Neural crest cell (in vitro differentiated cells): Measurements from ENCODE around the gene FBXW12. TPM values are rescaled to one million over a fixed set of nuclear protein-coding genes. Genes with fewer than 3 reads are reported as not detected.

Experiments
- DNase-seq: peaks from one replicate; pipeline ENCODE4 v3.0.0; 2021; ENCODE audit warnings: low read depth, mixed read lengths, low spot score
- H3K27ac Mint-ChIP-seq: one replicate; pipeline ENCODE4 v1.8.0; 2021; ENCODE audit warnings: mild to moderate bottlenecking, mixed read lengths; ENCODE audit not compliant: unreplicated experiment
- H3K27me3 Mint-ChIP-seq: 2 replicates; pipeline ENCODE4 v1.8.0; 2021; ENCODE audit warnings: low read depth, mild to moderate bottlenecking, mixed read lengths
- H3K36me3 Mint-ChIP-seq: 2 replicates; pipeline ENCODE4 v1.8.0; 2021; ENCODE audit warnings: low read depth, mild to moderate bottlenecking, mixed read lengths
- H3K4me1 Mint-ChIP-seq: 2 replicates; pipeline ENCODE4 v1.8.0; 2021; ENCODE audit warnings: mixed read lengths
- H3K4me3 Mint-ChIP-seq: one replicate; pipeline ENCODE4 v1.8.0; 2021; ENCODE audit warnings: mild to moderate bottlenecking, mixed read lengths
- H3K9me3 Mint-ChIP-seq: 2 replicates; pipeline ENCODE4 v1.8.0; 2021; ENCODE audit warnings: mixed read lengths
- total RNA-seq: library from RNA; stranded (reverse); gene quantifications from 2 replicates; pipeline ENCODE4 v1.2.1, GENCODE V29; 2021
- TF ChIP-seq, protein P1 (sequence below): fragments of 200-600 bp; sonication (generic); conservative IDR thresholded peaks from 2 replicates; pipeline ENCODE4 v1.5.0; 2021; ENCODE audit warnings: antibody characterized with exemption, mild to moderate bottlenecking

FBXW12 gene
- total RNA-seq, 1 donor from 2014 or later = 0.44 TPM

DNA sequence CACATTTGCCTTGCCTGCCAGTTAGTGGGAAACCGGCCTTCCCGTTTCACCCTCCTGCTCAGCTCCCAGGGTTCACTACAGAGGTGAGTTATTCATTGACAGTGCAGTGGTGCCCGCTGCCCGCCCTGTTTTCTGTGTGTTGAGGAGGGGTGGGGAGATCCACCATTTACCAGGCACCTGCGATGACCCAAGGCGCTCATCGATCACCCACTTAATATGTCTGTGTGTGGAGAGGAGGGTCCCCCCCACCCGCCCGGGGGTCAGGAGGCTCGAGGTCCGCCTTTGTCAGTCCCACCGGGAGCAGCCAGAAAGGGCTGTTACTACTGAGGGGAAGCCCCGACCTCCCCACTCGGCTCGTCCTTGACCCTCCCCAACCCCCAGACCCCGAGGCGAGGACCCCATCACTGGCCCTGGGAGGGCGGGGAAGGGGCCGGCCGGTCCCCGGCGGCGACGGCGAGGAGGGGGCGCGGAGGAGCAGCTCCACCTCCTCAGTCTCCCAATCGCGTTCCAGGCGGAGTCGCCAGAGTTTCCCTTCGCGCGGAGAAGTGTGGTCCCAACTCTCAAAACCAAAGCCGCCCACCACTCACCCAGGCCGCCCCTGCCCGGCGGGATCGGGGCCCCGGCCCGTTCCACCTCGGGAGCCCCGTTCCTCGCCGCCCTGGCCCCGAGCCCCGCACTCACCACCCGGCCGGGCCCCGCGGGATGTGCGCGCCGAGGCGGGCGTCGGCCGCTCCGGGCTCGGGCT is 56.7 kb downstream of the FBXW12 start:
- peak overlapping the region; percentile 97 for H3K27ac Mint-ChIP-seq
- peaks cover 54% of the 10 kb centered on the region for H3K4me1 Mint-ChIP-seq
- H3K36me3 Mint-ChIP-seq = peaks cover 6% of the 10 kb centered on the region
- peak; percentile 53 for DNase-seq
- H3K9me3 Mint-ChIP-seq = no peaks in the 10 kb centered on the region
- TF ChIP-seq, protein P1, sequence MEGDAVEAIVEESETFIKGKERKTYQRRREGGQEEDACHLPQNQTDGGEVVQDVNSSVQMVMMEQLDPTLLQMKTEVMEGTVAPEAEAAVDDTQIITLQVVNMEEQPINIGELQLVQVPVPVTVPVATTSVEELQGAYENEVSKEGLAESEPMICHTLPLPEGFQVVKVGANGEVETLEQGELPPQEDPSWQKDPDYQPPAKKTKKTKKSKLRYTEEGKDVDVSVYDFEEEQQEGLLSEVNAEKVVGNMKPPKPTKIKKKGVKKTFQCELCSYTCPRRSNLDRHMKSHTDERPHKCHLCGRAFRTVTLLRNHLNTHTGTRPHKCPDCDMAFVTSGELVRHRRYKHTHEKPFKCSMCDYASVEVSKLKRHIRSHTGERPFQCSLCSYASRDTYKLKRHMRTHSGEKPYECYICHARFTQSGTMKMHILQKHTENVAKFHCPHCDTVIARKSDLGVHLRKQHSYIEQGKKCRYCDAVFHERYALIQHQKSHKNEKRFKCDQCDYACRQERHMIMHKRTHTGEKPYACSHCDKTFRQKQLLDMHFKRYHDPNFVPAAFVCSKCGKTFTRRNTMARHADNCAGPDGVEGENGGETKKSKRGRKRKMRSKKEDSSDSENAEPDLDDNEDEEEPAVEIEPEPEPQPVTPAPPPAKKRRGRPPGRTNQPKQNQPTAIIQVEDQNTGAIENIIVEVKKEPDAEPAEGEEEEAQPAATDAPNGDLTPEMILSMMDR = no peak
- no peaks in the 10 kb centered on the region for H3K27me3 Mint-ChIP-seq
- peak overlapping the region; percentile 83 for H3K4me3 Mint-ChIP-seq

DNA sequence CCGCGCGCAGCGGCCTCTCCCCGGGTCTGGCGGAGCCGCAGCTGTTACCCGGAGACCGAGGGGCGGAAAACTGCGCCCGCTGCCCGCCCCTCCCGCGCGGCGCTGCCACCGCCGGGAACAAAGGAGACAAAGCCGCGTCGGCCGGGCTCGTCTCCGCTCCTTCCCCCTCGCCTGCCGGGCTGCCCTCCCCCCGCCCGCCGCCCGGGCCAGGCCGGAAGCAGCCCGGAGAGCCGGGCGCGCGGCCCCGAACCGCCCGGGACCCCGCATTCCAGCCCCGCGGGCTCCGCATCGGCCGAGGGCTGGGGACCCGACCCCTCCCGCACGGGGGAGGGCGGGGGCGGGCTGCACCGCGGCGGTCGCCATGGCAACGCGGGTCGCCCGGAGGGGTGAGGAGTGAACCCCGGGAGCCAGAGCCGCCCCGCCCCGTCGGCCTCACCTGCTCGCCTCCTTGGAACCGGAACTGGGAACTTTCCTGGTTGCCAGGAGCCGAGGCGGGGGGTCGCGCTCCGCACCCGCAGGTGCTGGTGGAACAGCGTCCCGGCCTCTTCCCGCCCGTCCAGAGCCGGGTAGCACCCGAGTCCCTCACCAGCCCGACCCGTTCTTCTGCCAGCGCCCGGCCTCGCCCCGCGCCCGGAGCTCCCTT is 57.4 kb downstream of the FBXW12 start:
- H3K27ac Mint-ChIP-seq = peak overlapping the region; percentile 96
- H3K9me3 Mint-ChIP-seq = no peaks in the 10 kb centered on the region
- peaks cover 59% of the 10 kb centered on the region for H3K4me1 Mint-ChIP-seq

DNA sequence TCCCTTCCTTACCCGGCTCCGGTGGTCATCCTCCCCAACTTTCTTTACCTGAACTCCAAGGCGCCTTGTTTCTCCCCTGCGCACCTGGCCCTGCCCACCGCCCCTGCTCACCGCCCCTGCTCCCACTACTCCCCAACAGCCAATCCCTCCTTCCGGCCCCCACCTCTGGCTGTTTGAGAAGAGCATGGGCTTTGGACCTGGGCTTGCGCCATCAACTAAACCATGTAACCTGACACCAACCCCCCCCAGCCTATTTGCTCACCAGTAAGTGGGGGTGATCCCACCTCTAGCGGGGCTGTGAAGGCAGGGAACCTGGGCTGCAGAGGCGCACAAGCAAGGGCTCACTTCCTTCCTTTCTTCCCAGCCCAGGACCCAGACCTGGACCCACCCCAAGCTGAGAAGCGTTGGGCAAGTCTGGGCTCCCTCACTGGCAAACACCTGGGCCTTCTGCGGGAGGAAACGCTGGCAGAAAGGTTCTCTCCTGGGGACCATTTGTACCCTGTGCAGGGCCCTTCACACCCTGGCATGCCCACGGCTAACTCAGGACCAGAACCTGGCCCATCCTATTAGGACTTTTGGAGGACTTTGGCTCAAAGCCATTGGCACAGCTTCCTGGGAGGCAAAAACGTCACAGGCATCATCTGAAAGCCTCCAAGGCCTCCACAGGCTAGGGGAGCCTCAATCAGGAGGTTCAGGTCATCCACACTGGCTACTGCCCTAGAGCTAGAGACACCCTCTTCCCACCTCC is 58.1 kb downstream of the FBXW12 start, which contains the start of gene PLXNB1:
TSS of gene PLXNB1 (minus strand) at position 127 of the 748 bp plus-strand sequence. CDS start 5,475 bp downstream, outside the sequence.
- Mint-ChIP-seq H3K9me3 (no peaks in the 10 kb centered on the region), H3K27me3 (no peaks in the 10 kb centered on the region), H3K36me3 (peaks cover 4% of the 10 kb centered on the region), H3K4me3 (peak within 1 kb of the TSS; percentile 87), H3K4me1 (peaks cover 52% of the 10 kb centered on the region), H3K27ac (peak within 1 kb of the TSS; percentile 96)
- TF ChIP-seq, protein P1 = no peak
- no peak for DNase-seq

More for the DNA sequence above, 57.4 kb downstream of the FBXW12 start:
- peaks cover 6% of the 10 kb centered on the region for H3K36me3 Mint-ChIP-seq
- TF ChIP-seq, protein P1 = no peak
- H3K27me3 Mint-ChIP-seq = no peaks in the 10 kb centered on the region
- DNase-seq = peak; percentile 59
- peak overlapping the region; percentile 87 for H3K4me3 Mint-ChIP-seq

DNA sequence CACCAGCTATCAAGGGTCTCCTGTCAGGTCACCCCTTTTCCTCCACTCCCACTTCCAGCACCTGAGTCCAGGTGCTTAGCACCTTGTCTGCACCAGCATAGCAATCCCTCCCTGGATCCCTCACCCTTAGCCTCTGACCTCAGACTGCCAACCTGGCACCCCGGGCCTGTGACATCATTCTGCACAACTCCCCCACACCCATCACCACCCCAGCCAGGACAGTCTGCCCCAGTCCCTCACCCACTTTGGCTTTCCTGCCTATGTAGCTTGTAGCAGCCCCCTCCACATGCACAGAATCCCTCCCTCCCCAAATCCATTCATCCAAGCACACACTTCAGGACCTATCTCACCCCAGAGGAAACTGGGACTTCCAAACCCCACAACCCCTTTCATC is 58.7 kb downstream of the FBXW12 start:
- Mint-ChIP-seq H3K9me3 (no peaks in the 10 kb centered on the region), H3K27ac (no peak overlapping the region), H3K27me3 (no peaks in the 10 kb centered on the region), H3K4me1 (peaks cover 49% of the 10 kb centered on the region), H3K4me3 (peak overlapping the region; percentile 87), H3K36me3 (peaks cover 4% of the 10 kb centered on the region)
- DNase-seq = no peak
- TF ChIP-seq, protein P1 = no peak

DNA sequence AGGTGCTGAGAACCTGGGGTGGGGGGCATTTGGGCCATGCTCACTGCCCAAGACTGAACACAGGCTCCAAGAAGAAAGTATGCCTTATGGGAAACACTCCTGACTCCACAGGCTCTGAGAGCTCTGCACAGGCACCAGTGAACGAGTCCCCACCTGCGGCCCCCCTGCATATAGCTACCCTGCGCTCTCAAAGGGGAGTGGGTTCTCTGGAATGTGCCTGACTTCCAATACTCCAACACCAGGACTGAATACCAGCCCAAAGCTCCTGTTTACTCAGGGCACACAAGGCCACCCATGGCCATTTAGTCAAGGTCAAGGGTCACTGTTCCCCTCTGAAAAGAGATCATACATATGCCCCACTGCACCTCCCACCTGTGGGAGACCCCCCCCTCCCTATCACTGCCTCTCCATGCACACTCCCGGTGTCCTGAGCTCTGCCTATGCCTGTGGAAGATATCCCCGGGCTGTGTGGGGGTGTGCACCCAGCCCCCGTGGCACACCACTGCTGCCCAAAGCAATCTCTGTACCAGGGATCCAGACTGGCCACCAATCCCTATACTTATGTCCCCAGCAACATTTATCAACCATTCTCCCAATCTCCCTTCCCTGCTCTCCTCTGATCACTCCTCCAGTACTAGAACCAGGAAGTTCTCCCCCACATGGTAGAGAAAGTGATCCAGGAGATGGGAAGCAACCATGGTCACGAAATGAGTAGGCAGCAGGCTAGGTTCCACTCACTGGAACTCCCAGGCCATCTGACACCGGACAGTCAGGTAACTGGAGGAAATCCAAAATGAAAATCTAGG is 59.4 kb downstream of the FBXW12 start:
- Mint-ChIP-seq H3K27ac (peak overlapping the region; percentile 16), H3K27me3 (no peaks in the 10 kb centered on the region), H3K4me3 (peak overlapping the region; percentile 87), H3K36me3 (peaks cover 4% of the 10 kb centered on the region), H3K4me1 (peaks cover 42% of the 10 kb centered on the region), H3K9me3 (no peaks in the 10 kb centered on the region)
- TF ChIP-seq, protein P1 = no peak
- no peak for DNase-seq
